Activated CD8-positive, alpha-beta T cell treated with anti-CD3 and anti-CD28 coated beads for 36 hours (primary cell): ENCODE data around the gene ROR2. TPM values are rescaled to one million over a fixed set of nuclear protein-coding genes. Genes with fewer than 3 reads are reported as not detected.

Experiments
- ATAC-seq: fragments of 200-7000 bp; cut with Tn5 transposase; one replicate; pipeline ENCODE4 v1.10.0; 2021; ENCODE audit warnings: mild to moderate bottlenecking, moderate library complexity
- CTCF ChIA-PET: fragments of 350-600 bp; sonication (Branson Sonifier 250); formaldehyde crosslinking; loops from one replicate; lab custom pipeline; 2021; ENCODE audit warnings: antibody characterized with exemption; lab: Charles Lee
- POLR2A ChIA-PET: fragments of 350-600 bp; sonication (Branson Sonifier 250); formaldehyde crosslinking; loops from one replicate; lab custom pipeline; 2021; ENCODE audit warnings: antibody characterized with exemption; lab: Charles Lee
- DNase-seq: peaks from one replicate; pipeline ENCODE4 v3.0.0-alpha.2; 2020
- H3K27ac Mint-ChIP-seq: one replicate; pipeline ENCODE4 v1.8.0; 2021; ENCODE audit warnings: mild to moderate bottlenecking, mixed read lengths
- H3K27me3 Mint-ChIP-seq: one replicate; pipeline ENCODE4 v1.8.0; 2021; ENCODE audit warnings: mixed read lengths
- H3K36me3 Mint-ChIP-seq: one replicate; pipeline ENCODE4 v1.8.0; 2021; ENCODE audit warnings: low read depth, mixed read lengths
- H3K4me1 Mint-ChIP-seq: one replicate; pipeline ENCODE4 v1.8.0; 2021; ENCODE audit warnings: low read depth, mixed read lengths
- H3K4me3 Mint-ChIP-seq: one replicate; pipeline ENCODE4 v1.8.0; 2021; ENCODE audit warnings: mild to moderate bottlenecking, moderate library complexity, mixed read lengths
- H3K9me3 Mint-ChIP-seq: one replicate; pipeline ENCODE4 v1.8.0; 2021; ENCODE audit warnings: mixed read lengths
- CTCF ChIP-seq: fragments of 200-600 bp; IDR thresholded peaks from one replicate; pipeline ENCODE4 v1.8.0; 2022; ENCODE audit warnings: antibody characterized with exemption, mild to moderate bottlenecking
- intact Hi-C: fragments of 100-400 bp; cut with micrococcal nuclease; formaldehyde crosslinking; loops from one replicate; pipeline ENCODE4 v1.10.0; 2022
- total RNA-seq, 2 experiments: library from RNA; stranded (reverse); gene quantifications; one replicate each; pipeline ENCODE4 v1.2.3, GENCODE V29; 2021

ROR2 gene
- total RNA-seq, 2 experiments from 2014 or later = not detected

DNA sequence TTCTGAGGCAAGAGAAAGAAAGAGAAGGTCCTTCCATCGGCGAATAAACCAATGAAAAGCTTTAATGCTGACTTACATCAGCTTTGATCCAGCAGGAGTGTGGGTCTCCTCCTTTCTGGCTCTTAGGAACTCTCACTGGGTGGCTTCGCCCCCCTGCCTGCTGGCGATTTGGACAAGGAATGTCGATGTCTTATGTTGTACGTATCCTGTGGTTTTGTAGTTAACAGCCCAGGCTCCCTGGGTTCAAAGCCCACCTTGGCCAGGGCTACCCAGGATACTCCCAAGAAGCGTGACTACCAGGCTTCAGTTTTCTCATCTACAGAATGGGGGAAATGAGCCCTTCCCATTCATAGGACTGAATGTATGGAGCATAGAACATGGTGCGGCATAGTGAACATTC lies 124.2 kb downstream of the ROR2 start:
- Mint-ChIP-seq H3K36me3 (no peaks in the 10 kb centered on the region), H3K4me3 (no peak overlapping the region), H3K4me1 (no peaks in the 10 kb centered on the region), H3K27ac (no peak overlapping the region), H3K27me3 (peaks cover 1% of the 10 kb centered on the region), H3K9me3 (no peaks in the 10 kb centered on the region)
- POLR2A ChIA-PET = no interaction called here
- CTCF ChIA-PET = no interaction called here
- no peak for TF ChIP-seq CTCF
- DNase-seq (no peak), ATAC-seq (no peak)
- intact Hi-C loops = no loop called here

DNA sequence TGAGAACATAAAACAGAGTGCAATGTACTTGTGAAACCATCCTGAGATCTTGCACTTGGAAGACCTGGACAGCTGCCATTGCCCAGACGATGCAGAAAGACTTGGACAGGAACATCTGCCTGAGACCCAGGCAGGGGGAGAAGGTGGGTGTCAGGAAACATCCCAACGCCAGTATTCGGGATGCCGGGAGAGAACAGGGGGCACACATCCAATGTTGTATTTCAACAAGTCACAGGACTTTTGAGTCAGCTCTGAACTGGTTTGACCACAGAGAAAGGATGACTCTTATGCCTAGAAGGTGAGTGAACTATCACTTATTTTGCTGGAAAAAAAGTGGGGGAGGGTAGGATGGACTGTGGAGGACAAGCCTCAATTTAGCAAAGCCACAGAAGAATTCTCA lies 124.6 kb downstream of the ROR2 start:
- H3K4me3 Mint-ChIP-seq = no peak overlapping the region
- DNase-seq = no peak

DNA sequence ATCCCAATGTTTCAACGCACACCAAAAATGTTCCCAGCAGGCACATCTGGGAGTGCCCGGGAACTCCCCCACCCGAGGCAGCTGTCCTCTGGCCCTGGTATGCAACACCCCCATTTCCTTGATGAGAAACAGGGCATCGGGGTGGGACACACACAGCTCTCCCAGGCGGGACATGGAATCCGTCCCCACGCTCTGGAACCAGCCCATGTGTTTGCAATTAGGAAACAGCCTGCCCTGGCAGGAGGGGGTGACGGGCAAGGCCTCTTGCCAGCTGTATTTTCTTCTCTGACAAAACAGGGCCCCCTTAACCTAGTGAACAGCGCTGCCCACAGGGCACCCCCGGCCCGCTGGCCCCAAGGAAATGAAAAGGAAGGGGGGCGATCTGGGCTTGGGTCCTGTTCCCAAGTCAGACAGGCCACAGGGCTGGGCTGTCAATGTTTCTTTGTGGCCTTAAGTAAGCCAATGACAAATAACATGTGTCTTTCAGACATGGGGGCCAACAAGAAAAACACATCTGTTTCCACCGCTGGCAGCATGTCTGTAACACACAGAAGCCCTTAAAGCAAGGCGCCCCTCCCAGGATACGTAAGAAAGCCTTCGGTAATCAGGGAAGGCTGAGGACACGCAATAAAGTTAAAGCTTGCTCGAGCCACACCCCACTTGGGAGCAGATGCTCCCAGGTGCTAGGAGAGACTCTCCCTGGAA lies 125.3 kb downstream of the ROR2 start:
- no peak for DNase-seq
- Mint-ChIP-seq H3K9me3 (no peaks in the 10 kb centered on the region), H3K27ac (no peak overlapping the region), H3K4me3 (no peak overlapping the region), H3K4me1 (no peaks in the 10 kb centered on the region), H3K27me3 (peaks cover 1% of the 10 kb centered on the region), H3K36me3 (no peaks in the 10 kb centered on the region)
- POLR2A ChIA-PET = no interaction called here
- CTCF ChIA-PET = no interaction called here
- no peak for TF ChIP-seq CTCF
- ATAC-seq = no peak
- intact Hi-C loops = no loop called here

More for the DNA sequence above, 124.6 kb downstream of the ROR2 start:
- ChIA-PET POLR2A (no interaction called here), CTCF (no interaction called here)
- no peaks in the 10 kb centered on the region for H3K4me1 Mint-ChIP-seq
- H3K27me3 Mint-ChIP-seq = peaks cover 1% of the 10 kb centered on the region
- no peaks in the 10 kb centered on the region for H3K9me3 Mint-ChIP-seq
- intact Hi-C loops = no loop called here
- TF ChIP-seq CTCF = no peak
- no peak overlapping the region for H3K27ac Mint-ChIP-seq
- H3K36me3 Mint-ChIP-seq = no peaks in the 10 kb centered on the region
- ATAC-seq = no peak

DNA sequence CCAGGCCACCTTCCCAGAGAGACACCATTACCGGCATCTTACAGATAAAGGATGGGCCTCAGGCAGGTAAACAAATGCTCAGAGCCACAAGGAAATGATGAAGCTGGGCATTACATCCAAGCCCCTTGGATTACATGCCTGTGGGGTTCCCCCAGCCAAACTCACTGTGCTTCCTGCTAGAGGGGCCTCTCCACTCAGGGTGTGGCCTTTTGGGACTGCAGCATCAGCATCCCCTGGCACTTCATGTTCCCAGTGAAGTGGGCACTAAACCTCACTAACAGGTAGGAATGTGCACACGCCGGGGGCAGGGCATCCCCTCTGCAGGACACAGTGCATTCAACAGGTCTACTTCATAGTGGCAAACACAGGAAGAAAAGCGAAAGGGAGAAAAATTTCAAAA lies 125.9 kb downstream of the ROR2 start:
- no peak for TF ChIP-seq CTCF
- intact Hi-C loops = no loop called here
- no peak for DNase-seq
- H3K36me3 Mint-ChIP-seq = no peaks in the 10 kb centered on the region
- H3K4me3 Mint-ChIP-seq = no peak overlapping the region
- ChIA-PET CTCF (no interaction called here), POLR2A (no interaction called here)
- H3K27me3 Mint-ChIP-seq = peaks cover 1% of the 10 kb centered on the region
- no peaks in the 10 kb centered on the region for H3K9me3 Mint-ChIP-seq
- no peak for ATAC-seq
- H3K27ac Mint-ChIP-seq = no peak overlapping the region
- no peaks in the 10 kb centered on the region for H3K4me1 Mint-ChIP-seq

- TF ChIP-seq CTCF = no peak
- Mint-ChIP-seq H3K9me3 (no peaks in the 10 kb centered on the region), H3K27ac (no peak overlapping the region), H3K4me1 (no peaks in the 10 kb centered on the region), H3K36me3 (no peaks in the 10 kb centered on the region), H3K27me3 (no peaks in the 10 kb centered on the region), H3K4me3 (no peak overlapping the region)
- CTCF ChIA-PET = no interaction called here
- POLR2A ChIA-PET = no interaction called here
- intact Hi-C loops = no loop called here
- ATAC-seq (no peak), DNase-seq (no peak)
Measured at GRCh38 chr9:91820949-91821880, 128.8 kb downstream of the ROR2 start.
